Prostate gland (tissue), 2 donors: ENCODE data around the gene CNKSR1. TPM values are rescaled to one million over a fixed set of nuclear protein-coding genes. Genes with fewer than 3 reads are reported as not detected.

Experiments
- DNase-seq: peaks from one replicate; pipeline ENCODE4 v3.0.0-alpha.2; 2019; ENCODE audit warnings: low spot score
- H3K27ac ChIP-seq, 2 donors: fragments of 200-600 bp; sonication (generic); 2 replicates each; pipeline ENCODE4 v1.5.1; 2017 to 2019
- H3K27me3 ChIP-seq: fragments of 200-600 bp; sonication (generic); replicated peaks from 2 replicates; pipeline ENCODE4 v1.5.1; 2019; ENCODE audit not compliant: insufficient read depth
- H3K36me3 ChIP-seq, 2 donors: fragments of 200-600 bp; sonication (generic); 1 replicate in 1 of 2; 2 replicates in 1 of 2; pipeline versions ENCODE4 v1.5.1 to v1.8.1; 2017 to 2019
- H3K4me1 ChIP-seq: fragments of 200-600 bp; sonication (generic); replicated peaks from 2 replicates; pipeline ENCODE4 v1.5.1; 2019
- H3K4me3 ChIP-seq, 2 donors: fragments of 200-600 bp; sonication (generic); 2 replicates each; pipeline ENCODE4 v1.5.1; 2017 to 2019
- H3K9me3 ChIP-seq: fragments of 200-600 bp; sonication (generic); 2 replicates; pipeline ENCODE4 v1.5.1; 2017
- CTCF ChIP-seq, 4 experiments: fragments of 200-600 bp in 2 of 4; fragments of 450-650 bp in 2 of 4; sonication (generic) in 2 of 4; IDR thresholded peaks; 1 replicate in 3 of 4; 2 replicates in 1 of 4; pipeline ENCODE4 v1.5.1; 2016 to 2019; ENCODE audit warnings: antibody characterized with exemption in 4 of 4, mild to moderate bottlenecking in 2 of 4, moderate library complexity in 2 of 4
- POLR2A ChIP-seq: fragments of 450-650 bp; IDR thresholded peaks from one replicate; pipeline ENCODE4 v1.6.1; 2016; ENCODE audit warnings: antibody characterized with exemption, mild to moderate bottlenecking
- POLR2AphosphoS5 ChIP-seq: sonication (generic); formaldehyde crosslinking; IDR thresholded peaks from one replicate; pipeline ENCODE4 v1.6.1; 2017; ENCODE audit warnings: antibody characterized with exemption
- WGBS: methylation state at CpG from one replicate; pipeline ENCODE4 v1.1.5; 2018; 5-methylcytosine and 5-hydroxymethylcytosine counted together
- intact Hi-C: fragments of 100-400 bp; cut with DNase I; formaldehyde crosslinking; loops from one replicate; pipeline ENCODE4 v1.14.2; 2022
- total RNA-seq, 2 donors: library from RNA; depleted of rRNA; stranded (reverse); fragments of >200 nt; gene quantifications; one replicate each; pipeline ENCODE4 v1.1.0, GENCODE V29; 2016

The CNKSR1 gene
- total RNA-seq, 2 donors from 2014 or later: 24.8 to 32.4 TPM

- intact Hi-C loops: no loop called here
- WGBS: 81% methylated on average over 6 of the region's 6 CpGs
- no peak overlapping the region for H3K27ac ChIP-seq
Measured at GRCh38 chr1:26237230-26237966, 60.1 kb downstream of the CNKSR1 start.

More at GRCh38 chr1:26237230-26237966, 60.1 kb downstream of the CNKSR1 start:
- DNase-seq: no peak
- Histone ChIP-seq H3K4me1 (no peaks in the 10 kb centered on the region), H3K9me3 (no peaks in the 10 kb centered on the region), H3K4me3 (no peak overlapping the region), H3K27me3 (no peaks in the 10 kb centered on the region), H3K36me3 (no peaks in the 10 kb centered on the region)
- TF ChIP-seq CTCF (IDR thresholded peaks at IDR 0.05): no peak
- TF ChIP-seq POLR2A: no peak
- no peak for TF ChIP-seq POLR2AphosphoS5

Other genes starting within 250 kb of the CNKSR1 start
- gene PAFAH2, start 179.4 kb upstream of the CNKSR1 start, total RNA-seq: 10 to 100 TPM; 17.4 to 18.7 TPM
- gene EXTL1, start 155.7 kb upstream of the CNKSR1 start, total RNA-seq: 1 to 10 TPM in 1 of 2 donors, not detected in 1; 3.2 TPM
- gene SLC30A2, start 131.4 kb upstream of the CNKSR1 start, total RNA-seq: under 1 TPM; 0.05 to 0.34 TPM
- under 1 TPM in 1 of 2 donors, not detected in 1; 0.68 TPM for gene TRIM63, start 109.9 kb upstream of the CNKSR1 start, total RNA-seq
- gene PDIK1L, start 65.7 kb upstream of the CNKSR1 start, total RNA-seq: 10 to 100 TPM; 10.5 TPM
- gene FAM110D, start 18.4 kb upstream of the CNKSR1 start, total RNA-seq: 1 to 10 TPM; 3.8 to 5.9 TPM
- gene C1orf232, start 8.5 kb upstream of the CNKSR1 start, total RNA-seq: not detected
- gene ZNF593, start 7.6 kb upstream of the CNKSR1 start, total RNA-seq: 10 to 100 TPM; 44.5 to 50.7 TPM
- gene ZNF593OS, start 5.7 kb upstream of the CNKSR1 start, total RNA-seq: not detected
- gene CATSPER4, start 13.1 kb downstream of the CNKSR1 start, total RNA-seq: 1 to 10 TPM in 1 of 2 donors, not detected in 1; 1.5 TPM
- gene CEP85, start 56.7 kb downstream of the CNKSR1 start, total RNA-seq: 10 to 100 TPM in 1 of 2 donors, 1 to 10 TPM in 1; 3.4 to 21.0 TPM
- 10 to 100 TPM; 37.4 to 55.3 TPM for gene SH3BGRL3, start 102.6 kb downstream of the CNKSR1 start, total RNA-seq
- 10 to 100 TPM; 13.2 to 18.1 TPM for gene UBXN11, start 129.1 kb downstream of the CNKSR1 start, total RNA-seq
- gene CD52, start 140.5 kb downstream of the CNKSR1 start, total RNA-seq: 1 to 10 TPM; 3.2 to 5.3 TPM
- 1 to 10 TPM; 3.9 to 4.8 TPM for gene CRYBG2, start 176.6 kb downstream of the CNKSR1 start, total RNA-seq
- 1 to 10 TPM in 1 of 2 donors, not detected in 1; 4.8 TPM for gene ZNF683, start 195.3 kb downstream of the CNKSR1 start, total RNA-seq
- gene LIN28A, start 233.3 kb downstream of the CNKSR1 start, total RNA-seq: under 1 TPM in 1 of 2 donors, not detected in 1; 0.17 TPM